Islet precursor cell (in vitro differentiated cells): ENCODE results near the gene CHEK2.
"Not testable (repeated sequence)": the region's sequence is repeated elsewhere in the genome, so short reads cannot be mapped to it uniquely, and the experiment has no call there.

Experiments
- DNase-seq: peaks from one replicate; pipeline ENCODE4 v3.0.0-alpha.2; 2018

Gene CHEK2

DNA sequence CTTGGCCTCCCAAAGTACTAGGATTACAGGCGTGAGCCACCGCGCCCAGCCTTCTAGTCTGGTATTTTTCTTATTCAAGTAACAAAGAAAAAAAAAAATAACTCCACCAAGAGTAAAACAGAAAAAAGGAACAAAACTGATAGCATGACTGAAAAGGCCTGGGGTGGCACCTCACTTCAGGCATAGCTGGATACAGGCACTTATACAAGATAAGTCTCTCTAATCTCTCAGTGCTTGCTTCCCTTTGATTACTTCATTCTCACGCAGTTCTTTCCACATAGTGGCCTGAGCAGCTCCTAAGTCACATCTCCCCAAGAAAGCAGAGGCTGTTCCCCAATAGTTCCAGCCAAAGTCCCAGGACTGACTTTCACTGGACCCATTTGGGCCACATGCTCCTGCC lies 58.7 kb downstream of the CHEK2 start:
- DNase-seq = not testable (repeated sequence)

DNA sequence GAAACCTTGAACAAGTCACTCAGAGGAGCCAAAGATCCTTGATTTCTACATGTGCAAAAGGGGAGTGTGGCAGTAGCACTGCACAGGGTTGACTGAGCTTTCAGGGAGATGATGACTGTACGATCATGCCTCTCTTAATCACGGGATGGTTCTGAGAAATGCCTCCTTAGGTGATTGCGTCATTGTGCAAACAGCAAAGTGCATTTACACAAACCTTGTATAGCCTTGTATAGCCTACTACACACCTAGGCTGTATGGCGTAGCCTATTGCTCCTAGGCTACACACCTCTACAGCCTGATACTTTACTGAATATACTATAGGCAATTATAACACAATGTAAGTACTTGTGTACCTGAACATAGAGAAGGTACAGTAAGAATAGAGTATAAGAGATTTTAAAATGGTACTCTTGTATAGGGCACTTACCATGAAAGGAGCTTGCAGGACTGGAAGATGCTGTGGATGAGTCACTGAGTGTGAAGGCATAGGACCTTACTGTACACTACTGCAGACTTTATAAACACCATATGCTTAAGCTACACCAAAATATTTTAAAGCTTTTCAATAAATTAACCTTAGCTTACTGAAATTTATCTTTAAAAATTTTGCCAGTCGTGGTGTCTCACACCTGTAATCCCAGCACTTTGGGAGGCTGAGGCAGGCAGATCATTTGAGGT lies 60.7 kb downstream of the CHEK2 start:
- not testable (repeated sequence) for DNase-seq

DNA sequence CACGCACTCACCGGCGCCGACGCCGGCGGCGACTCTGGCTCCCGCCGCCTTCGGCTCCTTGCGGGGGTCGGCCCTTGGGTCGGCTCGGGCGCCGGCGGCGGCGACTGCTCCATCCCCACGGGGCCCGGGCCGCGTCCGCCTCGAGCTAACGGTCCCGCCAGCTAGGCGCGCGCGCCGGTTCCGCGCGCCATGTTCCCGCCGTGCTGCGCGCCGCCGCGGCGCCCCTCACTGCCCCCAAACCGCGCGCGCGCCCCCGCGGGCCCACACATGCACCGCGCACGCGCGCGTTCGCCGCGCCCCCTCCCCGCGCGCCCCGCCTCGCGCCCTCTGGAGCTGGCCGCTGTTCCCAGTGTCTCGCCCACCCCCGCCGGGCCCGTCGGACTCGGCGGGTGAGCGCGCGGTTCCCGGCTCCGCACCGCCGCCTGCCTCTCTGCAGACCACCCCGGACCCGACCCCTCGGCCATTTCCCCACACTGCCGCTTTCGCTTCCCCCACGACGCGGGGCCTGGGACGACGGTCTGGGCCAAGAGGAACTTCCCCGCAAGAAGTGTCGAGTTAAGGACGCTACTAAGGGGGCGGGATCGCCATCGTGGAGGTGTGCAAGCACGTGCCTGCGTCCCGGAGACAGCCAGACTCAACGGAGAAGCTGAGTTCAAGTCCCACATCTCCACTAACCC lies 61.9 kb downstream of the CHEK2 start, which contains the start of gene TTC28:
Gene TTC28 (minus strand): TSS at position 230 of the 677 bp plus-strand sequence. CDS start 117 bp downstream, at position 113.
- peak; percentile 75 for DNase-seq

DNA sequence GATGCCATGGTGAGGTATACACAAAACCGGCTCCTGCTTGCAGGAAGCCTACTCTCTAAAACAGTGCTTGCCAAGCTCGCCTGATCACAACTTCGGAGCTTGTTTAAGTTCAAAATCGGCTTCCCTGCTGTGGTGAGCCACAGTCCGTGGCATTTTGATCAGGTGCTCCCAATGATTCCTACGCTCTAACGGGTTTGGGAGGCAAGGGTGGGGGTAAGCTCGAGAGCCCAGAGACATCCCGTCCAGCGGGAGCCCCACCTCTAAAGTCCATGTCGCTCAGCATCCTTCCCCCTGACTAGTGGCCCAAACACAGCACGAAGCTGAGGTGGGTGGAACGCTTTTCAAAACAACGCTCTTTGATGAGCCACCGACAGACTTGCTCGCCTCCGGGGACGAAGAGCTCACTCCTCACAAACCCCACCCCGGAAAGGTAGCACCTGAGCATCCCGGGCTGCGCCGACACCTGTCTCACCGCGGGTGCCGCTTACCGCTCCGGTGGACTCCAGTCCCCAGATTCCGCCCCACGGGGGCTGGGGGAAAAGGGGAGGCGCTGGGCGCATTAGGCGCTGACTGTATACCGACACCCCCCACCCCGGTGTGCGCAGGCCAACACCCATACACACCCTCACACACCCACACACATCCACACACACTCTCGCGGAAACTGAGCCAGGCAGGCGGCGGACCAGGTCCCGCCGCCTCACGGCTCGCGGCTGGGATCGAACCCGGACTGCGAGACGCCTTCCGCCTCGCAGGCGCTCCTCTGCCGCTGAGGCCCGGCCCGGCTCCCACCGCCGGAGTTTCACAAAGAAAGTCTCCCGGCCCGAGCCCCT lies 62.6 kb downstream of the CHEK2 start:
- DNase-seq = peak; percentile 52

DNA sequence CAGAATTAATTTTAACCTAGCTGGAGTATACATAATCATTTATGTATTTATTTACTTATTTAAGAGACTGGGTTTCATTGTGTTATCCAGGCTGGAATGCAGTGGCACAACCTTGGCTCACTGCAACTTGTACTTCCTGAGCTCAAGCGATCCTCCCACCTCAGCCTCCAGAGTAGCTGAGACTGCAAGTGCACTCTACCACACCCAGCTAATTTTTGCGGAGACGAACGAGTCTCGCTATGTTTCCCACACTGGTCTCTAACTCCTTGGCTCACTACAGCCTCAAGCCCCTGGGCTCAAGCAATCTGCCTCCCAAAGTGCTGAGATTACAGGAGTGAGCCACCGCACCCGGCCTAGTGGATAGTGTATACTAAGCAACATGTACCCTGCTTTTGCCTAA lies 63.5 kb downstream of the CHEK2 start:
- DNase-seq = not testable (repeated sequence)

DNA sequence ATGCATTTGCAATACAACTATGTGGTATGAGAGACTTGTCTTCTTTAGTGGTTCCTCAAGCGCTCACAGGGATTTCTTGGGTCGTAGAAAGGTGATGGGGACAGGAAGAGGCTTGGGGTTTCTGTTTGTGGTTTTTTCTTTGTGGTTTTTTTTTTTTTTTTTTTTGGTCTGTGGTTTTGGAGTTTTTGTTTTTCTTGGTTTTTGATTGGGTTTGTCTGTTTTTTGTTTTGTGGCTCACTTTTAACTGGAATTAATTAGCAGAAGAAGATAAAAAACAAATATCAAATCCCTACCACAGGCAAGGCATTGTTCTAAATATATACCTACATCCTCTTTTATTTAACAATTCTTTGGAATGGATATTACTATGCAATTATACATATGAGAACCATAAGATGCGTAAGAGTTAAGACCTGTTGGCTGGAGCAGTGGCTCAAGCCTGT lies 67.5 kb downstream of the CHEK2 start:
- DNase-seq = no peak

DNA sequence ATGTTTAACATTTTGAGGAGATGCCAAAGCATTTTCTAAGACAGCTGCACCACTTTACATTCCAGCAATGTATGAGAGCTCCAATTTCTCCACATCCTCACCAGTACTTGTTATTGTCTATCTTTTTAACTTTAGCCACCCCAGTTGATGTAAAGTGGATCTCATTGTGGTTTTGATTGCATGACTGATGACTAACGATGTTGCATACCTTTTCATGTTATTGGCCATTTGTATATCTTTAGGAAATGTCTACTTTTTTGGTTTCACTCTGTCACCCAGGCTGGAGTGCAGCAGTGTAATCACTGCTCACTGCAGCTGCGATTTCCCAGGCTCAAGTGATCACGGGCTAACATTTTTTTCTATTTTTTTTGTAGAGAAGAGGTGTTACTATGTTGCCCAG lies 70.9 kb downstream of the CHEK2 start:
- no peak for DNase-seq

DNA sequence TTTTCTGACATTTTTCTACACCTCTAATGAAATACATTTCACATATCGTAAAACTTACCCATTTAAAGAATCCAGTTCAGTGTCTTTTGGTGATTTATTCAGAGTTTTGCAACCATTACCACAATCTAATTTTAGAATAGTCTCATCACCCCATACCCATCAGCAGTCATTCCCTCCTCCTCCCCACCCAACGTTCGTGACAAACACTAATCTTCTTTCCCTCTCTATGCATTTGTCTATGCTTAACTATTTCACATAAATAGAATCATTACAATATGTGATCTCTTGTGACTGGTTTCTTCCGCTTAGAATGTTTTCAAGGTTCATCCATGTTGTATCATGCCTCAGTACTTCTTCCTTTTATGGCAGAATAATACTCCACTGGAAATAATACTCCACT lies 71.5 kb downstream of the CHEK2 start:
- no peak for DNase-seq

DNA sequence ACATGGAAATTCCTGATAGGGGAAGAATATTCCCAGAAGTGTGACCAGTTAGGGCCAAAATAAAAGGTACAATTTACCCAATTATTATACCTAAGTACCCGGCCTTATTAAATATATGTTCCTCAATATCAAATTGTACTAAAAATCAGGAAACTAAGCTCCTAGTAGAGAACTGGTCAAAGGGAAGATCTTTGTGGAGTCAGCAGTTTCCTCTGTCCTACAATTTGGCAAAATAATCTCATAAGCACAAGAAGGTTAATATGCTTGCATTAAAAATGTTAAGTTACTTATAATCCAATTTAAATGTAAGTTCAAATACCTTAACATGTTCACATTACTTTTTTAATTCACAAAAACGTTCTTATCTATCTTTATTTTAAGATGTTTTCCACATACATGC lies 72.2 kb downstream of the CHEK2 start:
- DNase-seq = no peak

DNA sequence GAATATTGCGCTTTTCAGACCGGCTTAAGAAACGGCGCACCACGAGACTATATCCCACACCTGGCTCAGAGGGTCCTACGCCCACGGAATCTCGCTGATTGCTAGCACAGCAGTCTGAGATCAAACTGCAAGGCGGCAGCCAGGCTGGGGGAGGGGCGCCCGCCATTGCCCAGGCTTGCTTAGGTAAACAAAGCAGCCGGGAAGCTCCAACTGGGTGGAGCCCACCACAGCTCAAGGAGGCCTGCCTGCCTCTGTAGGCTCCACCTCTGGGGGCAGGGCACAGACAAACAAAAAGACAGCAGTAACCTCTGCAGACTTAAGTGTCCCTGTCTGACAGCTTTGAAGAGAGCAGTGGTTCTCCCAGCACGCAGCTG lies 78.1 kb downstream of the CHEK2 start:
- not testable (repeated sequence) for DNase-seq

DNA sequence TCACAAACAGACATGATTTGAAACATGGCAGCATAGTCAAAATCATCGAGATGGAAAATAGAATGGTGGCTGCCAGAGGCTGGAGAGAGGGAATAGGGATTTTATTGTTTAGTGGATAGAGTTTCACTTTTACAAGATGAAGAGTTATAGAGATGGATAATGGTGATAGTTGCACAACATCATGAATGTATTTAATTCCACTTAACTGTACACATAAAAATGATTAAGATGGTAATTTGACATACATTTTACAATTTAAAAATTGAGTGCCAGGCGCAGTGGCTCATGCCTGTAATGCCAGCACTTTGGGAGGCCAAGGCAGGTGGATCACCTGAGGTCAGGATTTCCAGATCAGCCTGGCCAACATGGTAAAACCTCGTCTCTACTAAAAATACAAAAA lies 83.2 kb downstream of the CHEK2 start:
- DNase-seq = no peak

DNA sequence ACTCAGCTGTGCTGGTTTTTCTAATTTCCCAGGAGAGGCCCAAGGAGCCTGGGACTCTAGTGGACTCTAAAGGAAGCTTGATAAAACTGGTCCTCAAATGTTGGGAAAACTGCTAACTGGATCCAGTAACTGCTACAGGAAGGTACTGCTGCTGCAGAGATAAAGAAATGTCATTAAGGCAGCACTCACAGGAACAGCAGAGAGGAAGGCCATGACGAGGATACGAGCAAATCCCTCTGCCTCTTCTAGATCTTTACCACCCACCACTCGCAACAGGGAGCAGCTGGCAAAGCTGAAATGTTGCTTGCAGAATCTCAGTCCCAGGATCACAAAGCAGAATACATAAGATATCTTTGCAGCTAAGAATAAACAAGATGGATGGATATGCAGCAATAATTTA lies 85.4 kb downstream of the CHEK2 start:
- no peak for DNase-seq

DNA sequence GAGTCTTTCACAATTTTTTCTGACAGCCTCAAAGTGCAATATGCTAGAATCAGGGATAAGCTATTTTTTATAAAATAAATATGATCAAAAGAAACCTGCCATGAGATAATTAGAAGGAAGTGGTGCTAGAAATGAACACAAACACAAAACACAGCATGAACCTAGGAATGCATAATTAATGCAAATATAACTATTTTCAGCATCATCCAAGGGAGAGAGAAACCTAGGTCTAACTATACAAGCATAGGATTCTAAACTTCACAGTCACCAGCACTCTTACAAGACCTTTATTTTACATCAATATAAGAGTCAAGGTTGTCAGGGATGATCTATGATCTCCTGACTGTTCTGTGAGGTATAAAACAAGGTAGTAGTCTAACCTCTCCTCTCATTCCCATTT lies 91.2 kb downstream of the CHEK2 start:
- no peak for DNase-seq

DNA sequence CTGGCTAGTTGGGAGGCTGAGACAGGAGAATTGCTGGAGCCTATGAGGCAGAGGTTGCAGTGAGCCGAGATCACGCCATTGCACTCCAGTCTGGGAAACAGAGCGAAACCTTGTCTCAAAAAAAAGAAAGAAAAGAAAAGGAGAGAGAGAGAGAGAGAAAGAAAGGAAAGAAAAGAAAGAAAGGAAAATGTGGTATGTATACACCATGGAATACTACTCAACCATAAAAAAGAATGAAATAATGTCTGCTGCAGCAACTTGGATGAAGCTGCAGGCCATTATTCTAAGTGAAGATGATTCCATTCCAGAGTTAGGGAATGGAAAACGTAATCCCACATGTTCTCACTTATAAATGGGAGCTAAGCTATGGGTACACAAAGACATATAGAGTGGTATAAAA lies 92.8 kb downstream of the CHEK2 start:
- DNase-seq = no peak

DNA sequence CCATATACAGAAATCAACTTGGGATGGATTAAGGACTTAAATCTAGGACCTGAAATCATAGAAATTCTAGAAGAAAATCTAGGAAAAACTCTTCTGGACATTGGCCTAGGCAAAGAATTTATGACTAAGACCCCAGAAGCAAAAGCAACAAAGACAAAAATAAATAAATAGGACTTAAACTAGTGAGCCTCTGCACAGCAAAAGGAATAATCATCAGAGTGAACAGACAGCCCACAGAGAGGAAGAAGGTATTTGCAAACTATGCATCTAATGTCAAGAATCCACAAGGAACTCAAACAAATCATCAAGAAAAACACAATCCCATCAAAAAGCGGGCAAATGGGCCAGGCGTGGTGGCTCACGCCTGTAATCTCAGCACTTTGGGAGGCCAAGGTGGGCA lies 94.4 kb downstream of the CHEK2 start:
- no peak for DNase-seq

DNA sequence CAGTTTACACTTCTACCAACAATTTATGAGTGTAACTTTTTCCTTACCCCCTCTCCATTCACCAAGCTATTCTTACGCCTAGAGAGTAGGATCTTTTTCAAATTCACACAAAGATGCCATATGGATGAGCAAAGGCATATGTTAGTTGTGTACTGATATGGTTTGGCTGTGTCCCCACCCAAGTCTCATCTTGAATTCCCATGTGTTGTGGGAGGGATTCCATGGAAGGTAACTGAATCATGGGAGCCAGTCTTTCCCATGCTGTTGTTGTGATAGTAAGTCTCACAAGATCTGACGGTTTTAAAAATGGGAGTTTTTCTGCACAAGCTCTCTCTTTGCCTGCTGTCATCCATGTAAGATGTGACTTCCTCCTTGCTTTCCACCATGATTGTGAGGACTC lies 102.3 kb downstream of the CHEK2 start:
- no peak for DNase-seq
